ENCODE measurements around the gene FGF12. TPM values are rescaled to one million over a fixed set of nuclear protein-coding genes. Genes with fewer than 3 reads are reported as not detected.
"Not testable (repeated sequence)": the region's sequence is repeated elsewhere in the genome, so short reads cannot be mapped to it uniquely, and the experiment has no call there.

The FGF12 gene
- total RNA-seq, 1 donor from 2014 or later = not detected

- DNase-seq (ENCODE audit: low spot score) = no peak
- H3K27ac Mint-ChIP-seq = no peak overlapping the region
- no peaks in the 10 kb centered on the region for H3K9me3 Mint-ChIP-seq
- H3K4me3 Mint-ChIP-seq (ENCODE audit: low read depth) = no peak overlapping the region
- peaks cover 3% of the 10 kb centered on the region for H3K27me3 Mint-ChIP-seq (ENCODE audit: low read depth)
- H3K36me3 Mint-ChIP-seq (ENCODE audit: low read depth) = no peaks in the 10 kb centered on the region
- no peaks in the 10 kb centered on the region for H3K4me1 Mint-ChIP-seq (ENCODE audit: low read depth)
- intact Hi-C loops (cut with micrococcal nuclease) = no loop called here
These were observed 7.4 kb downstream of the FGF12 start for GRCh38 chr3:192719964-192720363.

GRCh38 chr3:192718156-192718555, 9.2 kb downstream of the FGF12 start:
- intact Hi-C loops (cut with micrococcal nuclease) = no loop called here
- H3K9me3 Mint-ChIP-seq = no peaks in the 10 kb centered on the region

GRCh38 chr3:192715126-192715525, 12.2 kb downstream of the FGF12 start:
- Mint-ChIP-seq H3K27ac (no peak overlapping the region), H3K4me1 (ENCODE audit: low read depth) (no peaks in the 10 kb centered on the region), H3K36me3 (ENCODE audit: low read depth) (no peaks in the 10 kb centered on the region), H3K27me3 (ENCODE audit: low read depth) (no peaks in the 10 kb centered on the region), H3K4me3 (ENCODE audit: low read depth) (no peak overlapping the region), H3K9me3 (no peaks in the 10 kb centered on the region)
- intact Hi-C loops (cut with micrococcal nuclease) = no loop called here
- DNase-seq (ENCODE audit: low spot score) = no peak

More at GRCh38 chr3:192718156-192718555, 9.2 kb downstream of the FGF12 start:
- Mint-ChIP-seq H3K4me1 (ENCODE audit: low read depth) (no peaks in the 10 kb centered on the region), H3K4me3 (ENCODE audit: low read depth) (no peak overlapping the region), H3K36me3 (ENCODE audit: low read depth) (no peaks in the 10 kb centered on the region), H3K27me3 (ENCODE audit: low read depth) (peaks cover 3% of the 10 kb centered on the region), H3K27ac (no peak overlapping the region)
- DNase-seq (ENCODE audit: low spot score) = no peak

- H3K9me3 Mint-ChIP-seq; H3K36me3 Mint-ChIP-seq (ENCODE audit: low read depth); H3K27ac Mint-ChIP-seq; H3K4me3 Mint-ChIP-seq (ENCODE audit: low read depth); H3K27me3 Mint-ChIP-seq (ENCODE audit: low read depth); H3K4me1 Mint-ChIP-seq (ENCODE audit: low read depth); DNase-seq (ENCODE audit: low spot score); intact Hi-C loops (cut with micrococcal nuclease): not testable (repeated sequence)
These were observed 16.2 kb downstream of the FGF12 start for GRCh38 chr3:192711126-192711525.

- intact Hi-C loops (cut with micrococcal nuclease) = no loop called here
- Mint-ChIP-seq H3K4me3 (ENCODE audit: low read depth) (no peak overlapping the region), H3K4me1 (ENCODE audit: low read depth) (no peaks in the 10 kb centered on the region), H3K27me3 (ENCODE audit: low read depth) (no peaks in the 10 kb centered on the region), H3K27ac (no peak overlapping the region), H3K36me3 (ENCODE audit: low read depth) (no peaks in the 10 kb centered on the region), H3K9me3 (no peaks in the 10 kb centered on the region)
- DNase-seq (ENCODE audit: low spot score) = no peak
These were observed 17.0 kb downstream of the FGF12 start for GRCh38 chr3:192710366-192710765.

GRCh38 chr3:192706272-192706671, 21.1 kb downstream of the FGF12 start:
- intact Hi-C loops (cut with micrococcal nuclease) = no loop called here

GRCh38 chr3:192700885-192701284, 26.5 kb downstream of the FGF12 start:
- Mint-ChIP-seq H3K27ac (no peak overlapping the region), H3K4me1 (ENCODE audit: low read depth) (no peaks in the 10 kb centered on the region), H3K27me3 (ENCODE audit: low read depth) (no peaks in the 10 kb centered on the region), H3K4me3 (ENCODE audit: low read depth) (no peak overlapping the region), H3K36me3 (ENCODE audit: low read depth) (no peaks in the 10 kb centered on the region), H3K9me3 (no peaks in the 10 kb centered on the region)
- DNase-seq (ENCODE audit: low spot score) = no peak
- intact Hi-C loops (cut with micrococcal nuclease) = no loop called here

More at GRCh38 chr3:192706272-192706671, 21.1 kb downstream of the FGF12 start:
- DNase-seq (ENCODE audit: low spot score) = no peak
- Mint-ChIP-seq H3K4me3 (ENCODE audit: low read depth) (no peak overlapping the region), H3K27ac (no peak overlapping the region), H3K4me1 (ENCODE audit: low read depth) (no peaks in the 10 kb centered on the region), H3K9me3 (no peaks in the 10 kb centered on the region), H3K27me3 (ENCODE audit: low read depth) (no peaks in the 10 kb centered on the region), H3K36me3 (ENCODE audit: low read depth) (no peaks in the 10 kb centered on the region)

GRCh38 chr3:192696943-192697587, 30.3 kb downstream of the FGF12 start:
- Mint-ChIP-seq H3K4me1 (ENCODE audit: low read depth) (no peaks in the 10 kb centered on the region), H3K4me3 (ENCODE audit: low read depth) (no peak overlapping the region), H3K9me3 (no peaks in the 10 kb centered on the region), H3K36me3 (ENCODE audit: low read depth) (no peaks in the 10 kb centered on the region), H3K27me3 (ENCODE audit: low read depth) (no peaks in the 10 kb centered on the region), H3K27ac (no peak overlapping the region)
- DNase-seq (ENCODE audit: low spot score) = no peak
- intact Hi-C loops (cut with micrococcal nuclease) = no loop called here

- DNase-seq (ENCODE audit: low spot score) = no peak
- intact Hi-C loops (cut with micrococcal nuclease) = no loop called here
- H3K4me1 Mint-ChIP-seq (ENCODE audit: low read depth) = no peaks in the 10 kb centered on the region
- no peak overlapping the region for H3K4me3 Mint-ChIP-seq (ENCODE audit: low read depth)
- no peaks in the 10 kb centered on the region for H3K9me3 Mint-ChIP-seq
- H3K27ac Mint-ChIP-seq = no peak overlapping the region
- H3K27me3 Mint-ChIP-seq (ENCODE audit: low read depth) = no peaks in the 10 kb centered on the region
- H3K36me3 Mint-ChIP-seq (ENCODE audit: low read depth) = no peaks in the 10 kb centered on the region
These were observed 39.7 kb downstream of the FGF12 start for GRCh38 chr3:192687488-192688152.

- no peaks in the 10 kb centered on the region for H3K4me1 Mint-ChIP-seq (ENCODE audit: low read depth)
- H3K27me3 Mint-ChIP-seq (ENCODE audit: low read depth) = peaks cover 5% of the 10 kb centered on the region
- intact Hi-C loops (cut with micrococcal nuclease) = no loop called here
- no peak overlapping the region for H3K4me3 Mint-ChIP-seq (ENCODE audit: low read depth)
- no peaks in the 10 kb centered on the region for H3K9me3 Mint-ChIP-seq
- H3K36me3 Mint-ChIP-seq (ENCODE audit: low read depth) = no peaks in the 10 kb centered on the region
- DNase-seq (ENCODE audit: low spot score) = no peak
- no peak overlapping the region for H3K27ac Mint-ChIP-seq
These were observed 41.5 kb downstream of the FGF12 start for GRCh38 chr3:192685801-192686200.

GRCh38 chr3:192684151-192684550, 43.2 kb downstream of the FGF12 start:
- intact Hi-C loops (cut with micrococcal nuclease) = no loop called here
- H3K4me3 Mint-ChIP-seq (ENCODE audit: low read depth) = no peak overlapping the region

GRCh38 chr3:192675958-192676649, 51.2 kb downstream of the FGF12 start:
- intact Hi-C loops (cut with micrococcal nuclease) = loop anchor here (2.0 to 10.0 kb wide), 4 partner anchors 179 to 309 kb away; no protein-coding TSS in a partner anchor
- no peak for DNase-seq (ENCODE audit: low spot score)
- H3K27ac Mint-ChIP-seq = peak overlapping the region; percentile 90
- H3K4me3 Mint-ChIP-seq (ENCODE audit: low read depth) = no peak overlapping the region
- H3K27me3 Mint-ChIP-seq (ENCODE audit: low read depth) = peaks cover 22% of the 10 kb centered on the region
- peaks cover 11% of the 10 kb centered on the region for H3K4me1 Mint-ChIP-seq (ENCODE audit: low read depth)
- H3K36me3 Mint-ChIP-seq (ENCODE audit: low read depth) = no peaks in the 10 kb centered on the region
- H3K9me3 Mint-ChIP-seq = peaks cover 3% of the 10 kb centered on the region

More at GRCh38 chr3:192684151-192684550, 43.2 kb downstream of the FGF12 start:
- peaks cover 10% of the 10 kb centered on the region for H3K27me3 Mint-ChIP-seq (ENCODE audit: low read depth)
- H3K36me3 Mint-ChIP-seq (ENCODE audit: low read depth) = no peaks in the 10 kb centered on the region
- no peaks in the 10 kb centered on the region for H3K9me3 Mint-ChIP-seq
- no peaks in the 10 kb centered on the region for H3K4me1 Mint-ChIP-seq (ENCODE audit: low read depth)
- DNase-seq (ENCODE audit: low spot score) = no peak
- H3K27ac Mint-ChIP-seq = no peak overlapping the region

- H3K9me3 Mint-ChIP-seq = no peaks in the 10 kb centered on the region
These were observed 71.7 kb downstream of the FGF12 start for GRCh38 chr3:192655628-192656027.

More at GRCh38 chr3:192655628-192656027, 71.7 kb downstream of the FGF12 start:
- Mint-ChIP-seq H3K4me3 (ENCODE audit: low read depth) (no peak overlapping the region), H3K36me3 (ENCODE audit: low read depth) (no peaks in the 10 kb centered on the region), H3K27me3 (ENCODE audit: low read depth) (peaks cover 3% of the 10 kb centered on the region), H3K4me1 (ENCODE audit: low read depth) (no peaks in the 10 kb centered on the region), H3K27ac (no peak overlapping the region)
- no peak for DNase-seq (ENCODE audit: low spot score)
- intact Hi-C loops (cut with micrococcal nuclease) = no loop called here
